H9 (cell line): ENCODE results near the gene MEN1. TPM values are rescaled to one million over a fixed set of nuclear protein-coding genes. Genes with fewer than 3 reads are reported as not detected.

ENCODE experiments used
- DNase-seq: peaks from one replicate; pipeline ENCODE4 v3.0.0-alpha.2; 2017
- H2AFZ ChIP-seq: one replicate; pipeline ENCODE4 v1.6.1; 2013; ENCODE audit warnings: mild to moderate bottlenecking, low read length, control low read depth, moderate library complexity
- H2AK5ac ChIP-seq: 2 replicates; pipeline ENCODE4 v1.6.1; 2013; ENCODE audit warnings: low read length, control low read depth, mixed read lengths; ENCODE audit not compliant: insufficient read length
- H2BK120ac ChIP-seq: one replicate; pipeline ENCODE4 v1.6.1; 2013; ENCODE audit warnings: low read depth, mild to moderate bottlenecking, low read length, control low read depth, inconsistent platforms; ENCODE audit not compliant: poor library complexity, severe bottlenecking
- H2BK12ac ChIP-seq: 2 replicates; pipeline ENCODE4 v1.6.1; 2013; ENCODE audit warnings: low read length, control low read depth, mixed read lengths, low read depth; ENCODE audit not compliant: insufficient read length
- H2BK15ac ChIP-seq: 2 replicates; pipeline ENCODE4 v1.6.1; 2013; ENCODE audit warnings: low read depth, low read length, control low read depth
- H2BK20ac ChIP-seq: one replicate; pipeline ENCODE4 v1.6.1; 2013; ENCODE audit warnings: low read depth, mild to moderate bottlenecking, low read length, control low read depth, inconsistent platforms; ENCODE audit not compliant: poor library complexity, severe bottlenecking
- H2BK5ac ChIP-seq: 2 replicates; pipeline ENCODE4 v1.6.1; 2013; ENCODE audit warnings: low read length, control low read depth, mixed read lengths; ENCODE audit not compliant: insufficient read length
- H3K14ac ChIP-seq: 2 replicates; pipeline ENCODE4 v1.6.1; 2013; ENCODE audit warnings: low read length, control low read depth; ENCODE audit not compliant: insufficient read depth
- H3K18ac ChIP-seq: 2 replicates; pipeline ENCODE4 v1.6.1; 2013; ENCODE audit warnings: low read depth, mild to moderate bottlenecking, mixed read lengths, low read length, control low read depth; ENCODE audit not compliant: insufficient read length
- H3K23ac ChIP-seq: 2 replicates; pipeline ENCODE4 v1.6.1; 2013; ENCODE audit warnings: low read length, control low read depth, mixed read lengths, low read depth; ENCODE audit not compliant: insufficient read length
- H3K23me2 ChIP-seq: 2 replicates; pipeline ENCODE4 v1.6.1; 2013; ENCODE audit warnings: low read depth, mild to moderate bottlenecking, mixed read lengths, low read length, control low read depth; ENCODE audit not compliant: insufficient read length, poor library complexity, severe bottlenecking
- H3K27ac ChIP-seq: 2 replicates; pipeline ENCODE4 v1.5.1; 2013; ENCODE audit warnings: low read length, control low read depth, mixed read lengths, low read depth; ENCODE audit not compliant: insufficient read length
- H3K27me3 ChIP-seq: 2 replicates; pipeline ENCODE4 v1.6.1; 2013; ENCODE audit warnings: low read length, control low read depth, inconsistent platforms; ENCODE audit not compliant: insufficient read depth
- H3K4ac ChIP-seq: 2 replicates; pipeline ENCODE4 v1.6.1; 2013; ENCODE audit warnings: low read depth, mild to moderate bottlenecking, control low read depth, inconsistent platforms, low read length, moderate library complexity
- H3K4me1 ChIP-seq: 2 replicates; pipeline ENCODE4 v1.6.1; 2013; ENCODE audit warnings: low read length, control low read depth, inconsistent platforms; ENCODE audit not compliant: insufficient read depth
- H3K4me2 ChIP-seq: 2 replicates; pipeline ENCODE4 v1.6.1; 2013; ENCODE audit warnings: low read length, control low read depth, mixed read lengths; ENCODE audit not compliant: insufficient read length, insufficient read depth
- H3K56ac ChIP-seq: 2 replicates; pipeline ENCODE4 v1.6.1; 2013; ENCODE audit warnings: low read depth, mild to moderate bottlenecking, mixed read lengths, low read length, control low read depth; ENCODE audit not compliant: insufficient read length
- H3K79me1 ChIP-seq: 2 replicates; pipeline ENCODE4 v1.6.1; 2013; ENCODE audit warnings: low read depth, mild to moderate bottlenecking, moderate library complexity, low read length, control low read depth, inconsistent platforms; ENCODE audit not compliant: insufficient read depth, poor library complexity, severe bottlenecking
- H3K79me2 ChIP-seq: 2 replicates; pipeline ENCODE4 v1.6.1; 2013; ENCODE audit warnings: low read length, control low read depth, inconsistent platforms; ENCODE audit not compliant: insufficient read depth
- H3K9ac ChIP-seq: 2 replicates; pipeline ENCODE4 v1.6.1; 2013; ENCODE audit warnings: low read length, control low read depth, mixed read lengths; ENCODE audit not compliant: insufficient read length; ENCODE audit errors: extremely low read depth
- H3K9me3 ChIP-seq: one replicate; pipeline ENCODE4 v1.6.1; 2013; ENCODE audit warnings: low read depth, low read length, inconsistent platforms; ENCODE audit not compliant: control insufficient read depth
- H3T11ph ChIP-seq: one replicate; pipeline ENCODE4 v1.6.1; 2013; ENCODE audit warnings: mild to moderate bottlenecking, low read length, control low read depth, inconsistent platforms
- H4K20me1 ChIP-seq: one replicate; pipeline ENCODE4 v1.6.1; 2013; ENCODE audit not compliant: control insufficient read depth, insufficient read length, insufficient read depth
- H4K5ac ChIP-seq: 2 replicates; pipeline ENCODE4 v1.6.1; 2013; ENCODE audit warnings: low read depth, mild to moderate bottlenecking, mixed read lengths, low read length, control low read depth; ENCODE audit not compliant: insufficient read length
- H4K8ac ChIP-seq: replicated peaks from 2 replicates; pipeline ENCODE4 v1.6.1; 2013; ENCODE audit warnings: low read length, control low read depth, mixed read lengths, low read depth; ENCODE audit not compliant: insufficient read length
- H4K91ac ChIP-seq: 2 replicates; pipeline ENCODE4 v1.6.1; 2013; ENCODE audit warnings: low read depth, mild to moderate bottlenecking, moderate library complexity, mixed read lengths, low read length, control low read depth; ENCODE audit not compliant: insufficient read length
- H3K27ac Mint-ChIP-seq, 3 experiments: 2 replicates in 2 of 3; 3 replicates in 1 of 3; pipeline ENCODE4 v1.8.0; 2020 to 2021; ENCODE audit warnings: mixed read lengths in 3 of 3, mild to moderate bottlenecking in 1 of 3, moderate library complexity in 1 of 3
- H3K27me3 Mint-ChIP-seq: 2 replicates; pipeline ENCODE4 v1.8.0; 2021; ENCODE audit warnings: low read depth, mild to moderate bottlenecking, moderate library complexity, mixed read lengths
- H3K36me3 Mint-ChIP-seq, 3 experiments: 2 replicates in 2 of 3; 3 replicates in 1 of 3; pipeline ENCODE4 v1.8.0; 2020 to 2021; ENCODE audit warnings: low read depth in 3 of 3, mixed read lengths in 3 of 3; ENCODE audit not compliant: insufficient read depth in 1 of 3
- H3K4me1 Mint-ChIP-seq, 2 experiments: 2 replicates each; pipeline ENCODE4 v1.8.0; 2020; ENCODE audit warnings: mixed read lengths in 2 of 2
- H3K4me3 Mint-ChIP-seq, 2 experiments: 2 replicates in 1 of 2; 3 replicates in 1 of 2; pipeline ENCODE4 v1.8.0; 2020 to 2021; ENCODE audit warnings: mild to moderate bottlenecking in 2 of 2, mixed read lengths in 2 of 2, moderate library complexity in 1 of 2
- H3K9me3 Mint-ChIP-seq, 2 experiments: 2 replicates in 1 of 2; 3 replicates in 1 of 2; pipeline ENCODE4 v1.8.0; 2020; ENCODE audit warnings: mild to moderate bottlenecking in 2 of 2, mixed read lengths in 2 of 2, moderate library complexity in 1 of 2
- WGBS: extraction: QIAGEN DNeasy Blood & Tissue Kit; methylation state at CpG from one replicate; pipeline ENCODE4 v1.1.7; 2013; ENCODE audit warnings: missing lambda C conversion rate, low lambda C conversion rate, mixed read lengths; ENCODE audit not compliant: insufficient read length; ENCODE audit errors: extremely low coverage; 5-methylcytosine and 5-hydroxymethylcytosine counted together
- total RNA-seq: library from RNA; stranded (reverse); gene quantifications from 2 replicates; pipeline ENCODE4 v1.2.1, GENCODE V29; 2021
- TF ChIP-seq, protein P1 (sequence below): fragments of 200-600 bp; sonication (generic); conservative IDR thresholded peaks from 3 replicates; pipeline ENCODE4 v1.8.0; 2021; ENCODE audit warnings: antibody characterized with exemption, mild to moderate bottlenecking

Gene MEN1
- total RNA-seq, 1 experiment from 2014 or later = 49.9 TPM

GRCh38 chr11:64796757-64797541 lies 13.4 kb downstream of the MEN1 start:
- Histone ChIP-seq H4K8ac (no peak overlapping the region), H2AK5ac (no peak overlapping the region), H4K5ac (no peak overlapping the region), H4K91ac (no peak overlapping the region), H4K20me1 (no peaks in the 10 kb centered on the region), H3K9me3 (no peaks in the 10 kb centered on the region), H3K23ac (no peak overlapping the region), H3K18ac (no peak overlapping the region), H2BK5ac (no peak overlapping the region), H3K4me1 (no peaks in the 10 kb centered on the region), H2BK120ac (no peak overlapping the region), H3K27me3 (no peaks in the 10 kb centered on the region), H2AFZ (no peak overlapping the region), H3K27ac (no peak overlapping the region), H3K56ac (no peak overlapping the region), H2BK20ac (no peak overlapping the region), H3K9ac (no peak overlapping the region), H2BK15ac (no peak overlapping the region), H3K79me1 (no peaks in the 10 kb centered on the region), H3T11ph (no peak overlapping the region), H3K4ac (no peak overlapping the region), H3K4me2 (no peak overlapping the region), H3K23me2 (no peaks in the 10 kb centered on the region), H3K14ac (no peak overlapping the region), H3K79me2 (no peaks in the 10 kb centered on the region), H2BK12ac (no peak overlapping the region)
- Mint-ChIP-seq H3K27ac (no peak overlapping the region), H3K27me3 (no peaks in the 10 kb centered on the region), H3K4me1 (0 out of 4 replicates have a peak, but pooled peaks cover 0 to under 1% of the 10 kb centered on the region in 2 experiments), H3K9me3 (no peaks in the 10 kb centered on the region), H3K36me3 (peaks cover 0 to 14% (median 11%) of the 10 kb centered on the region in 3 experiments; a peak in 5 of 7 replicates), H3K4me3 (no peak overlapping the region; a peak in 1 of 5 replicates)
- no peak for DNase-seq
- TF ChIP-seq, protein P1, sequence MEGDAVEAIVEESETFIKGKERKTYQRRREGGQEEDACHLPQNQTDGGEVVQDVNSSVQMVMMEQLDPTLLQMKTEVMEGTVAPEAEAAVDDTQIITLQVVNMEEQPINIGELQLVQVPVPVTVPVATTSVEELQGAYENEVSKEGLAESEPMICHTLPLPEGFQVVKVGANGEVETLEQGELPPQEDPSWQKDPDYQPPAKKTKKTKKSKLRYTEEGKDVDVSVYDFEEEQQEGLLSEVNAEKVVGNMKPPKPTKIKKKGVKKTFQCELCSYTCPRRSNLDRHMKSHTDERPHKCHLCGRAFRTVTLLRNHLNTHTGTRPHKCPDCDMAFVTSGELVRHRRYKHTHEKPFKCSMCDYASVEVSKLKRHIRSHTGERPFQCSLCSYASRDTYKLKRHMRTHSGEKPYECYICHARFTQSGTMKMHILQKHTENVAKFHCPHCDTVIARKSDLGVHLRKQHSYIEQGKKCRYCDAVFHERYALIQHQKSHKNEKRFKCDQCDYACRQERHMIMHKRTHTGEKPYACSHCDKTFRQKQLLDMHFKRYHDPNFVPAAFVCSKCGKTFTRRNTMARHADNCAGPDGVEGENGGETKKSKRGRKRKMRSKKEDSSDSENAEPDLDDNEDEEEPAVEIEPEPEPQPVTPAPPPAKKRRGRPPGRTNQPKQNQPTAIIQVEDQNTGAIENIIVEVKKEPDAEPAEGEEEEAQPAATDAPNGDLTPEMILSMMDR = no peak
- no CpG with 5 or more reads among the region's 19 CpGs for WGBS
